OCI-LY3 (cell line): Measurements from ENCODE around the gene NYAP2.

ENCODE experiments used
- CTCF ChIP-seq: fragments of 200-600, 300-600 bp; sonication (generic); IDR thresholded peaks from 2 replicates; pipeline ENCODE4 v1.5.1; 2014; ENCODE audit warnings: antibody characterized with exemption, low read length, low read depth
- EZH2phosphoT487 ChIP-seq: fragments of 200-600 bp; shearing (Covaris generic); IDR thresholded peaks from 2 replicates; pipeline ENCODE4 v1.6.1; 2018; ENCODE audit warnings: antibody characterized with exemption, mixed run types, low read depth

- TF ChIP-seq CTCF (no peak), EZH2phosphoT487 (no peak)
These were observed 132.6 kb downstream of the NYAP2 start for GRCh38 chr2:225532096-225532495.
